Stomach (tissue), 9 donors: Measurements from ENCODE around the gene MMP21. TPM values are rescaled to one million over a fixed set of nuclear protein-coding genes. Genes with fewer than 3 reads are reported as not detected.

Experiments used
- DNase-seq, 2 donors: peaks; one replicate each; pipeline versions ENCODE4 v3.0.0 to v3.0.0-alpha.2; 2013 to 2019
- H3K27ac ChIP-seq, 5 donors: fragments of 200-600 bp in 4 of 5; sonication (generic) in 4 of 5; one replicate each; pipeline ENCODE4 v1.5.1; 2013 to 2019; ENCODE audit warnings: mild to moderate bottlenecking in 1 of 5, moderate library complexity in 1 of 5
- H3K27me3 ChIP-seq, 3 donors: fragments of 200-600 bp; sonication (generic); one replicate each; pipeline ENCODE4 v1.5.1; 2017 to 2019; ENCODE audit warnings: mixed run types in 1 of 3
- H3K36me3 ChIP-seq, 4 donors: fragments of 200-600 bp; sonication (generic); 1 replicate in 3 of 4; 2 replicates in 1 of 4; pipeline ENCODE4 v1.5.1; 2016 to 2019
- H3K4me1 ChIP-seq, 4 donors: fragments of 200-600 bp; sonication (generic); one replicate each; pipeline ENCODE4 v1.5.1; 2016 to 2019
- H3K4me3 ChIP-seq, 4 donors: fragments of 200-600 bp; sonication (generic) in 3 of 4; one replicate each; pipeline ENCODE4 v1.5.1; 2016 to 2019; ENCODE audit warnings: mild to moderate bottlenecking in 1 of 4
- H3K9me3 ChIP-seq, 4 donors: fragments of 200-600 bp; sonication (generic); one replicate each; pipeline ENCODE4 v1.5.1; 2016 to 2019
- CTCF ChIP-seq, 7 experiments: fragments of 450-650 bp in 4 of 7; fragments of 200-600 bp in 3 of 7; sonication (generic) in 3 of 7; IDR thresholded peaks; one replicate each; pipeline ENCODE4 v1.5.1; 2016 to 2019; ENCODE audit warnings: antibody characterized with exemption in 7 of 7, control low read depth in 2 of 7, mild to moderate bottlenecking in 1 of 7
- EP300 ChIP-seq: sonication (generic); formaldehyde crosslinking; IDR thresholded peaks from one replicate; pipeline ENCODE4 v1.6.1; 2017; ENCODE audit warnings: antibody characterized with exemption
- POLR2A ChIP-seq, 4 donors: fragments of 450-650 bp; IDR thresholded peaks; one replicate each; pipeline ENCODE4 v1.6.1; 2016; ENCODE audit warnings: antibody characterized with exemption in 4 of 4, control low read depth in 2 of 4, mild to moderate bottlenecking in 1 of 4, moderate library complexity in 1 of 4
- POLR2AphosphoS5 ChIP-seq, 3 donors: sonication (generic); formaldehyde crosslinking; IDR thresholded peaks; one replicate each; pipeline ENCODE4 v1.6.1; 2016; ENCODE audit warnings: antibody characterized with exemption in 3 of 3
- WGBS, 5 donors: extraction: QIAGEN DNeasy Blood & Tissue Kit in 3 of 5; methylation state at CpG; one replicate each; pipeline versions ENCODE4 v1.1.5 to v1.1.7; 2013 to 2018; 5-methylcytosine and 5-hydroxymethylcytosine counted together
- intact Hi-C: fragments of 100-400 bp; cut with DNase I; formaldehyde crosslinking; loops from one replicate; pipeline ENCODE4 v1.15.1; 2023; ENCODE audit warnings: low total_unique reads
- polyA plus RNA-seq, 3 donors: library from polyadenylated mRNA; stranded (reverse); fragments of 200-250 nt; gene quantifications; one replicate each; pipeline ENCODE4 v1.2.3, GENCODE V29; 2013
- total RNA-seq, 5 donors: library from RNA; depleted of rRNA; stranded (reverse); fragments of >200 nt; gene quantifications; one replicate each; pipeline versions ENCODE4 v1.1.0 to v1.2.3, GENCODE V29; 2014 to 2016
- donor health status: healthy with polysubstance abuse.
- donor health status: Bipolar disorder and iron deficiency.
- donor health status: healthy.

The MMP21 gene
- total and polyA plus RNA-seq, 8 donors: 0.45 TPM; not detected in 7

- Histone ChIP-seq H3K36me3 (peaks cover 55 to 100% (median 100%) of the 10 kb centered on the region in 4 donors), H3K4me3 (no peak overlapping the region), H3K27ac (no peak overlapping the region), H3K27me3 (no peaks in the 10 kb centered on the region), H3K4me1 (no peaks in the 10 kb centered on the region), H3K9me3 (no peaks in the 10 kb centered on the region)
- intact Hi-C loops: no loop called here
- no peak for DNase-seq
- WGBS, 5 donors: 54 to 75% (median 65%) methylated on average over 5 of the region's 5 CpGs
- TF ChIP-seq POLR2AphosphoS5 (IDR thresholded peaks at IDR 0.05) (no peak), POLR2A (IDR thresholded peaks at IDR 0.05) (no peak), CTCF (IDR thresholded peaks at IDR 0.05) (no peak), EP300 (no peak)
These were observed 28.2 kb downstream of the MMP21 start for GRCh38 chr10:125747417-125747816.

GRCh38 chr10:125744909-125745308 is 30.7 kb downstream of the MMP21 start:
- H3K4me3 ChIP-seq: no peak overlapping the region
- H3K27me3 ChIP-seq: no peaks in the 10 kb centered on the region
- no peak for TF ChIP-seq POLR2AphosphoS5 (IDR thresholded peaks at IDR 0.05)
- no peak for TF ChIP-seq CTCF (IDR thresholded peaks at IDR 0.05)
- no peak for TF ChIP-seq EP300
- TF ChIP-seq POLR2A (IDR thresholded peaks at IDR 0.05): no peak
- no peak overlapping the region for H3K27ac ChIP-seq
- intact Hi-C loops: no loop called here
- no peaks in the 10 kb centered on the region for H3K4me1 ChIP-seq
- H3K9me3 ChIP-seq: no peaks in the 10 kb centered on the region
- H3K36me3 ChIP-seq: peaks cover 65 to 100% (median 100%) of the 10 kb centered on the region in 4 donors
- no peak for DNase-seq
- 97 to 100% (median 98%) methylated on average over 2 of the region's 2 CpGs for WGBS, 5 donors

GRCh38 chr10:125742465-125742864 is 33.2 kb downstream of the MMP21 start:
- WGBS, 5 donors: 43 to 65% (median 63%) methylated on average over 2 of the region's 2 CpGs
- no peak overlapping the region for H3K4me3 ChIP-seq
- H3K9me3 ChIP-seq: no peaks in the 10 kb centered on the region
- H3K27ac ChIP-seq: no peak overlapping the region
- intact Hi-C loops: no loop called here
- no peaks in the 10 kb centered on the region for H3K4me1 ChIP-seq
- no peaks in the 10 kb centered on the region for H3K27me3 ChIP-seq
- no peak for TF ChIP-seq EP300
- no peak for TF ChIP-seq CTCF (IDR thresholded peaks at IDR 0.05)
- TF ChIP-seq POLR2AphosphoS5 (IDR thresholded peaks at IDR 0.05): no peak
- TF ChIP-seq POLR2A (IDR thresholded peaks at IDR 0.05): no peak
- DNase-seq: no peak
- peaks cover 60 to 100% (median 100%) of the 10 kb centered on the region in 4 donors for H3K36me3 ChIP-seq

- no peak for DNase-seq
- Histone ChIP-seq H3K27me3 (no peaks in the 10 kb centered on the region), H3K36me3 (peaks cover 59 to 100% (median 100%) of the 10 kb centered on the region in 4 donors), H3K9me3 (no peaks in the 10 kb centered on the region), H3K4me3 (no peak overlapping the region), H3K4me1 (no peaks in the 10 kb centered on the region), H3K27ac (no peak overlapping the region)
- TF ChIP-seq POLR2A (IDR thresholded peaks at IDR 0.05) (no peak), CTCF (IDR thresholded peaks at IDR 0.05) (no peak), EP300 (no peak), POLR2AphosphoS5 (IDR thresholded peaks at IDR 0.05) (no peak)
- intact Hi-C loops: no loop called here
- WGBS, 5 donors: 86 to 92% (median 91%) methylated on average over 7 of the region's 7 CpGs
These were observed 35.5 kb downstream of the MMP21 start for GRCh38 chr10:125739994-125740679.
